DND-41 (cell line): Measurements from ENCODE around the gene TEN1.

ENCODE experiments used
- ATAC-seq: fragments of 200-7000 bp; cut with Tn5 transposase; 3 replicates; pipeline ENCODE4 v1.9.1; 2021; ENCODE audit warnings: low read depth; ENCODE audit not compliant: insufficient read depth
- DNase-seq: peaks from one replicate; pipeline ENCODE4 v3.0.0-alpha.2; 2020
- H2AFZ ChIP-seq: 2 replicates; pipeline ENCODE4 v1.6.0; 2012; ENCODE audit warnings: low read depth, low read length
- H3K27ac ChIP-seq: 2 replicates; pipeline ENCODE4 v1.5.1; 2012; ENCODE audit warnings: low read length, inconsistent platforms
- H3K27me3 ChIP-seq: fragments of 200-600 bp; sonication (generic); 2 replicates; pipeline ENCODE4 v1.6.0; 2012; ENCODE audit warnings: low read length, mild to moderate bottlenecking, inconsistent platforms; ENCODE audit not compliant: insufficient read depth, poor library complexity
- H3K36me3 ChIP-seq: 2 replicates; pipeline ENCODE4 v1.5.1; 2012; ENCODE audit warnings: low read length, inconsistent platforms; ENCODE audit not compliant: insufficient read depth
- H3K4me1 ChIP-seq: 2 replicates; pipeline ENCODE4 v1.5.1; 2012; ENCODE audit warnings: mild to moderate bottlenecking, low read length; ENCODE audit not compliant: insufficient read depth
- H3K4me2 ChIP-seq: 2 replicates; pipeline ENCODE4 v1.6.0; 2012; ENCODE audit warnings: mild to moderate bottlenecking, moderate library complexity, low read length, inconsistent platforms; ENCODE audit not compliant: insufficient read depth
- H3K4me3 ChIP-seq, 2 experiments: fragments of 200-600 bp in 1 of 2; shearing (Covaris generic) in 1 of 2; 2 replicates each; pipeline ENCODE4 v1.5.1; 2012 to 2016; ENCODE audit warnings: inconsistent platforms in 2 of 2, low read length in 2 of 2, mild to moderate bottlenecking in 2 of 2, low read depth in 1 of 2, moderate library complexity in 1 of 2
- H3K79me2 ChIP-seq: 2 replicates; pipeline ENCODE4 v1.6.0; 2012; ENCODE audit warnings: low read length, inconsistent platforms; ENCODE audit not compliant: insufficient read depth
- H3K9ac ChIP-seq: 2 replicates; pipeline ENCODE4 v1.6.0; 2012; ENCODE audit warnings: low read depth, mild to moderate bottlenecking, inconsistent platforms, low read length, moderate library complexity
- H3K9me3 ChIP-seq: 2 replicates; pipeline ENCODE4 v1.5.1; 2012; ENCODE audit warnings: low read length, moderate library complexity, mild to moderate bottlenecking, inconsistent platforms; ENCODE audit not compliant: insufficient read depth, severe bottlenecking
- H4K20me1 ChIP-seq: 2 replicates; pipeline ENCODE4 v1.6.0; 2012; ENCODE audit warnings: low read length; ENCODE audit not compliant: insufficient read depth
- CTCF ChIP-seq: IDR thresholded peaks from 2 replicates; pipeline ENCODE4 v1.5.1; 2012; ENCODE audit warnings: borderline replicate concordance, low read length, moderate library complexity, mild to moderate bottlenecking; ENCODE audit not compliant: poor library complexity, severe bottlenecking; ENCODE audit errors: extremely low read depth
- EZH2 ChIP-seq: IDR thresholded peaks from 3 replicates; pipeline ENCODE4 v1.6.1; 2012; ENCODE audit warnings: borderline replicate concordance, low read depth, mild to moderate bottlenecking, moderate library complexity, low read length, inconsistent platforms; ENCODE audit not compliant: severe bottlenecking

Gene TEN1

GRCh38 chr17:76004750-76005262 is 25.8 kb downstream of the TEN1 start:
- TF ChIP-seq EZH2 (no peak), CTCF (no peak)
- Histone ChIP-seq H3K79me2 (no peaks in the 10 kb centered on the region), H3K36me3 (0 out of 2 replicates have a peak, but pooled peaks cover 4% of the 10 kb centered on the region), H3K27me3 (no peaks in the 10 kb centered on the region), H3K9me3 (no peaks in the 10 kb centered on the region), H2AFZ (no peak overlapping the region), H3K4me2 (no peak overlapping the region), H3K27ac (no peak overlapping the region), H3K4me1 (no peaks in the 10 kb centered on the region), H3K9ac (no peak overlapping the region), H3K4me3 (no peak overlapping the region), H4K20me1 (no peaks in the 10 kb centered on the region)
- DNase-seq (no peak), ATAC-seq (no peak)

- Histone ChIP-seq H3K4me3 (no peak overlapping the region), H2AFZ (no peak overlapping the region), H3K9me3 (no peaks in the 10 kb centered on the region), H3K4me2 (no peak overlapping the region), H3K79me2 (no peaks in the 10 kb centered on the region), H3K27ac (peak overlapping the region; percentile 35; the same call in 1 of the 2 replicates), H3K4me1 (no peaks in the 10 kb centered on the region), H3K27me3 (no peaks in the 10 kb centered on the region), H4K20me1 (no peaks in the 10 kb centered on the region), H3K36me3 (0 out of 2 replicates have a peak, but pooled peaks cover 4% of the 10 kb centered on the region), H3K9ac (no peak overlapping the region)
- TF ChIP-seq EZH2 (no peak), CTCF (peak; percentile 80)
- DNase-seq (peak; percentile 82), ATAC-seq (peak; percentile 83)
Measured at GRCh38 chr17:76005263-76006149, 26.5 kb downstream of the TEN1 start.

- no peaks in the 10 kb centered on the region for H3K79me2 ChIP-seq
- H3K9ac ChIP-seq, result no peak overlapping the region
- H2AFZ ChIP-seq, result no peak overlapping the region
- no peaks in the 10 kb centered on the region for H3K4me1 ChIP-seq
- DNase-seq (no peak), ATAC-seq (no peak)
- H3K4me3 ChIP-seq, result no peak overlapping the region
- H3K36me3 ChIP-seq, result 0 out of 2 replicates have a peak, but pooled peaks cover under 1% of the 10 kb centered on the region
- no peaks in the 10 kb centered on the region for H4K20me1 ChIP-seq
- H3K27me3 ChIP-seq, result no peaks in the 10 kb centered on the region
- no peak overlapping the region for H3K27ac ChIP-seq
- H3K9me3 ChIP-seq, result no peaks in the 10 kb centered on the region
- no peak overlapping the region for H3K4me2 ChIP-seq
- no peak for TF ChIP-seq EZH2
- TF ChIP-seq CTCF, result no peak
Measured at GRCh38 chr17:76007131-76007849, 28.2 kb downstream of the TEN1 start.
